ENCODE results near the gene ANKRD23. TPM values are rescaled to one million over a fixed set of nuclear protein-coding genes. Genes with fewer than 3 reads are reported as not detected.

ANKRD23 gene
- total RNA-seq, 1 donor from 2014 or later = 7.3 TPM

DNA sequence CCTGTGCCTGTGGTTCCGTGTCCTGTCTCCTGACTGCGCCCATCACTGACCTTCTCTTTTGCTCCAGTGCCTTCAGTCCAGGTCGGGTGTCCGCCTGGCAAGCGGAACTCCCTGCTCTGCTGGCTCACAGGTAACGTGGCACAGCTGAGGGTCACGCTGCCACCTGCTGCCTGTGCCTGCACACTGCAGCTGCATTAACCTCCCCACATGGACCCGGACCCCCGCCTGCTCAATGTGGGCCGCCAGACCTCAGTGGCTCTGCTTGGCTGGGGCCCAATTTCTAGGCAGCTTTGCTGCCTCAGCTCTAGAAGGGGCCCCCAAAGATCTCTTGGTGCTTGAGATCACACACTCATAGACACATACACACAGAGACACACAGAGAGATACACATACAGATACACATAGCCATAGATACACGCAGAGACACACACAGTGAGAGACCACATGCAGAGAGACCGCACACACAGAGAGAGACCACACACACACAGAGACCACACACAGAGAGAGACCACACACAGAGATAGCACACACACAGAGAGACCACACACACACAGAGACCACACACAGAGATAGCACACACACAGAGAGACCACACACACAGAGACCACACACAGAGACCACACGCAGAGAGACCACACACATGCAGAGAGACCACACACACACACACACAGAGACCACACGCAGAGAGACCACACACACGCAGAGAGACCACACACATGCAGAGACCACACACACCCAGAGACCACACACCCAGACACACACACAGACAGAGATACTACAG, 42.6 kb downstream of the ANKRD23 start:
- Mint-ChIP-seq H3K27me3 (no peaks in the 10 kb centered on the region), H3K4me1 (peaks cover 5% of the 10 kb centered on the region), H3K36me3 (ENCODE audit: low read depth) (peaks cover 39% of the 10 kb centered on the region), H3K9me3 (no peaks in the 10 kb centered on the region), H3K27ac (no peak overlapping the region), H3K4me3 (no peak overlapping the region)
- ChIA-PET POLR2A (interaction anchor here (0.5 to 1.5 kb wide), 7 partner anchors 15 to 311 kb away, joined by 3 to 7 read pairs (median 4); partner anchors contain the start of genes CNNM3 and CNNM4), CTCF (interaction anchor here (1.0 to 1.7 kb wide), 10 partner anchors 15 to 263 kb away, joined by 3 to 7 read pairs (median 4); partner anchors contain the start of gene CNNM3)
- ATAC-seq (ENCODE audit: low read depth) (peak; percentile 98), DNase-seq (peak; percentile 67)
- TF ChIP-seq, protein P1, sequence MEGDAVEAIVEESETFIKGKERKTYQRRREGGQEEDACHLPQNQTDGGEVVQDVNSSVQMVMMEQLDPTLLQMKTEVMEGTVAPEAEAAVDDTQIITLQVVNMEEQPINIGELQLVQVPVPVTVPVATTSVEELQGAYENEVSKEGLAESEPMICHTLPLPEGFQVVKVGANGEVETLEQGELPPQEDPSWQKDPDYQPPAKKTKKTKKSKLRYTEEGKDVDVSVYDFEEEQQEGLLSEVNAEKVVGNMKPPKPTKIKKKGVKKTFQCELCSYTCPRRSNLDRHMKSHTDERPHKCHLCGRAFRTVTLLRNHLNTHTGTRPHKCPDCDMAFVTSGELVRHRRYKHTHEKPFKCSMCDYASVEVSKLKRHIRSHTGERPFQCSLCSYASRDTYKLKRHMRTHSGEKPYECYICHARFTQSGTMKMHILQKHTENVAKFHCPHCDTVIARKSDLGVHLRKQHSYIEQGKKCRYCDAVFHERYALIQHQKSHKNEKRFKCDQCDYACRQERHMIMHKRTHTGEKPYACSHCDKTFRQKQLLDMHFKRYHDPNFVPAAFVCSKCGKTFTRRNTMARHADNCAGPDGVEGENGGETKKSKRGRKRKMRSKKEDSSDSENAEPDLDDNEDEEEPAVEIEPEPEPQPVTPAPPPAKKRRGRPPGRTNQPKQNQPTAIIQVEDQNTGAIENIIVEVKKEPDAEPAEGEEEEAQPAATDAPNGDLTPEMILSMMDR (IDR thresholded peaks at IDR 0.05) = no peak
- intact Hi-C loops (cut with micrococcal nuclease) = loop anchor here (1.0 to 10.0 kb wide), 9 partner anchors 16 to 806 kb away; partner anchors contain the start of genes ANKRD36C, ARID5A, CNNM3 and CNNM4

DNA sequence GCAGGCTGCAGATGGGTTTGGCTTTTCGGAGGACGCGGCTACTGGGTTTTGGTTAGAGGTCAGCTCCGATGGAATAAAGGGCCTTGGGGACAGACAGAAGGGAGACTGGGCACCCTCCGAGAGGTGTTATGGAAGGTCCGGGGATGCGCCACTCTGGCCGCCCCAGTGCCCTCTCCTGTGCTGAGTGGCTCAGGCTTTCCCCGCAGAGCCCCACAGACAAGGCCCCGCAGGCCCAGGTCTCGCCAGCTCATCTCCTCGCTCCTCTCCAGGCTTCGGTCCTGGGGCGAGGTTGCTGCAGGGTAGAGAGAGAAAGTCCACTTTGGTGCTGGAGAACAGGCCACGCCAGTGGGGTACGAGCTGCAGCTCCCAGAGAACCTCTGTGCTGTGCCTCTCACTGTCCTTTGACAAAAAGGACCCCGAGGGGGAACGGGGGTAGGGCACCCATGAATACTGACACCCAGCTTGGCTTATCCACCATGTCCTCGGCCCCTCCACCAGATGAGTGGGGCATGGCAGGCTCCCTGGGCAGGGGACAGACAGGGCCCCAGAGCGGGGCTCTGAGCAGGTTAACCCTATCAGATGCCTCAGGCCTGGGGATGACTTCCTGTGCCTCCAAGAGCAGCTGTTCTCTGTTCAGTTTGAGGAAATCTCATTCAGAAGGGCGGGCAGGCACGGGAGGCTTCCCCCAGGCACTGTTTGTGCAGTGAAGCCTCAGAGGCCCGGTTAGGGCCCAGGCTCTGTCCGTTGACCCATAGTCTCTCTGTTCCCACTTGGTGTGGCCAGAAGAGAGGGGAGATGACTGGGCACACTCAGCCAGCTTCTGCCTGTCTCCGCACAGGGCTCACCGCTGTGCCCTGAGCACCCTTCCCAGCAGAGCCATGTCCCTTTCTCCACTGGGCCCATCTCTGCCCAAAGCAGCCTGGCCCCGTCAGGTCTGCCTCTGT, 43.5 kb downstream of the ANKRD23 start:
- intact Hi-C loops (cut with micrococcal nuclease) = loop anchor here (1.0 to 10.0 kb wide), 9 partner anchors 16 to 806 kb away; partner anchors contain the start of genes ANKRD36C, ARID5A, CNNM3 and CNNM4
- ATAC-seq (ENCODE audit: low read depth) = no peak

DNA sequence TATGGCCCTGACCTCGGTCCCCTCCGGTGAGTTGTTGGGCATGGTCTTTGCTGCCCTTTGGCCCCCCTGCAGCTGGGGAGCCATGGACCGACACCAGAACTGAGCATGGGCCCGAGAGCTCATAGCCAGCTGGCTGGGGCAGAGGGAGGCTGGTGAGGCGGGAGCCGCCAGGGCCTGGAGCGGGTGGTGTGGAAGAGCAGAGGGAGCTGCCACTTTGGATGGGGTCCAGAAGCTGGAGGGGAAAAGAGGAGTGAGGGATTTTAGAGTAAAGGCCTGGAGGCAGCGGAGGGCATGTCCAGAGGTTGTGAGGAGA, 44.2 kb downstream of the ANKRD23 start:
- no peaks in the 10 kb centered on the region for H3K4me1 Mint-ChIP-seq
- DNase-seq (no peak), ATAC-seq (ENCODE audit: low read depth) (no peak)
- intact Hi-C loops (cut with micrococcal nuclease) = no loop called here
- H3K36me3 Mint-ChIP-seq (ENCODE audit: low read depth) = peaks cover 39% of the 10 kb centered on the region
- ChIA-PET CTCF (interaction anchor here (1.3 kb wide), 1 partner anchor 58 kb away, joined by 3 read pairs; no protein-coding TSS in a partner anchor), POLR2A (interaction anchor here (1.5 kb wide), 1 partner anchor 17 kb away, joined by 7 read pairs; the partner anchor contains the start of gene CNNM3)
- H3K4me3 Mint-ChIP-seq = no peak overlapping the region
- no peak overlapping the region for H3K27ac Mint-ChIP-seq
- H3K9me3 Mint-ChIP-seq = no peaks in the 10 kb centered on the region
- TF ChIP-seq, protein P1 (IDR thresholded peaks at IDR 0.05) = no peak
- H3K27me3 Mint-ChIP-seq = no peaks in the 10 kb centered on the region

More for the DNA sequence above, 43.5 kb downstream of the ANKRD23 start:
- POLR2A ChIA-PET = interaction anchor here (0.5 to 1.5 kb wide), 8 partner anchors 16 to 311 kb away, joined by 3 to 7 read pairs (median 4); partner anchors contain the start of genes CNNM3 and CNNM4
- H3K9me3 Mint-ChIP-seq = no peaks in the 10 kb centered on the region
- TF ChIP-seq, protein P1 (IDR thresholded peaks at IDR 0.05) = no peak
- no peaks in the 10 kb centered on the region for H3K27me3 Mint-ChIP-seq
- no peak overlapping the region for H3K4me3 Mint-ChIP-seq
- DNase-seq = no peak
- H3K36me3 Mint-ChIP-seq (ENCODE audit: low read depth) = peaks cover 39% of the 10 kb centered on the region
- H3K4me1 Mint-ChIP-seq = peaks cover 3% of the 10 kb centered on the region
- H3K27ac Mint-ChIP-seq = no peak overlapping the region
- CTCF ChIA-PET = interaction anchor here (0.5 to 1.7 kb wide), 12 partner anchors 16 to 262 kb away, joined by 3 to 7 read pairs (median 3); partner anchors contain the start of gene CNNM3

DNA sequence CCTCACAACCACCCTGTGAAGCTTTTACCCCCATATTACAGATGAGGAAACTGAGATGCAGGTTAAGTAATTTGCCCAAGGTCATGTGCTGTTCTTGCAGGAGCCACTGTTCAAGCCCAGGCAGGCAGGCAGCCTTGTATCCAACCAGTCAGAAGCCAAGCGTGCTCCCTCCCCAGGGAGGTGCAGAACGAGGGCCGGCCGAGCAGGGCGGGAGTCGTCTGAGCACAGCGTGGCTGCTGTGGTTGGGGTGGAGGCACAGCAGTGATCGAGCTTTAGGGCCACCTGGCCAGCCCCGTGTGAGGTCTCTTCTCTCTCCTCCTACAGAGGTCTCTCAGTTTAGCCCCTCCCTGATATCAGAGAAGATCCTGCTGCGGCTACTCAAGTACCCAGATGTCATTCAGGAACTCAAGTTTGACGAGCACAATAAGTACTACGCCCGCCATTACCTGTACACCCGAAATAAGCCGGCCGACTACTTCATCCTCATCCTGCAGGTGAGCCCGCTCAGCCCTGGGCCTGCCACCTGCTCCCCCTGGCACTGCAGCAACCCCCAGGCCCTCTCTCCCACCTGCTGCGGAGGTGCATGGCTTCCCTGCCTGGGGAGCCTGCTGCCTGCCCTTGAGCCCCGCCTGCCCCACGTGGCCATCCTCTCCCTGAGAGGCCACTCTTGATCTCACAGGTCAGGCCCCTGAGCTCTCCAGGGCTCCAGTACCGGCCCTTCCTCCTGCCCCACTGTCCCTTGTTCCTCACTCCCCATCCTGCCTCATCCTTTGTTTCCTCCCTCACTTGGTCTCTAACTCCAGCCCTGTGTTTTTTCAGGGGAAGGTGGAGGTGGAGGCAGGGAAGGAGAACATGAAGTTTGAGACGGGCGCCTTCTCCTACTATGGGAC, 44.8 kb downstream of the ANKRD23 start:
- ATAC-seq (ENCODE audit: low read depth) (no peak), DNase-seq (no peak)
- ChIA-PET POLR2A (no interaction called here), CTCF (interaction anchor here (1.3 kb wide), 2 partner anchors 58 to 171 kb away, joined by 3 read pairs; no protein-coding TSS in a partner anchor)
- intact Hi-C loops (cut with micrococcal nuclease) = no loop called here
- H3K4me3 Mint-ChIP-seq = no peak overlapping the region
- H3K27me3 Mint-ChIP-seq = no peaks in the 10 kb centered on the region
- H3K9me3 Mint-ChIP-seq = no peaks in the 10 kb centered on the region
- no peaks in the 10 kb centered on the region for H3K4me1 Mint-ChIP-seq
- TF ChIP-seq, protein P1 (IDR thresholded peaks at IDR 0.05) = no peak
- no peak overlapping the region for H3K27ac Mint-ChIP-seq
- H3K36me3 Mint-ChIP-seq (ENCODE audit: low read depth) = peaks cover 39% of the 10 kb centered on the region

Data from activated B cell treated with CpG ODN at 0.5 μM for 24 hours (primary cell).